Choroid plexus epithelial cell (primary cell): ENCODE results near the gene MED15.
A peak's percentile ranks its signal among the peaks of the same experiment; 100 is the strongest.

Source experiments
- DNase-seq: peaks from one replicate; pipeline ENCODE4 v3.0.0-alpha.2; 2010; ENCODE audit warnings: low read depth
- H3K4me3 ChIP-seq: 2 replicates; pipeline ENCODE4 v1.5.1; 2011; ENCODE audit warnings: low read depth, mild to moderate bottlenecking, control low read depth, low read length, moderate library complexity
- TF ChIP-seq, protein P1 (sequence below): conservative IDR thresholded peaks from 2 replicates; pipeline ENCODE4 v1.5.1; 2011; ENCODE audit warnings: low read depth, mild to moderate bottlenecking, control low read depth, inconsistent platforms, low read length, moderate library complexity

Gene MED15, protein sequence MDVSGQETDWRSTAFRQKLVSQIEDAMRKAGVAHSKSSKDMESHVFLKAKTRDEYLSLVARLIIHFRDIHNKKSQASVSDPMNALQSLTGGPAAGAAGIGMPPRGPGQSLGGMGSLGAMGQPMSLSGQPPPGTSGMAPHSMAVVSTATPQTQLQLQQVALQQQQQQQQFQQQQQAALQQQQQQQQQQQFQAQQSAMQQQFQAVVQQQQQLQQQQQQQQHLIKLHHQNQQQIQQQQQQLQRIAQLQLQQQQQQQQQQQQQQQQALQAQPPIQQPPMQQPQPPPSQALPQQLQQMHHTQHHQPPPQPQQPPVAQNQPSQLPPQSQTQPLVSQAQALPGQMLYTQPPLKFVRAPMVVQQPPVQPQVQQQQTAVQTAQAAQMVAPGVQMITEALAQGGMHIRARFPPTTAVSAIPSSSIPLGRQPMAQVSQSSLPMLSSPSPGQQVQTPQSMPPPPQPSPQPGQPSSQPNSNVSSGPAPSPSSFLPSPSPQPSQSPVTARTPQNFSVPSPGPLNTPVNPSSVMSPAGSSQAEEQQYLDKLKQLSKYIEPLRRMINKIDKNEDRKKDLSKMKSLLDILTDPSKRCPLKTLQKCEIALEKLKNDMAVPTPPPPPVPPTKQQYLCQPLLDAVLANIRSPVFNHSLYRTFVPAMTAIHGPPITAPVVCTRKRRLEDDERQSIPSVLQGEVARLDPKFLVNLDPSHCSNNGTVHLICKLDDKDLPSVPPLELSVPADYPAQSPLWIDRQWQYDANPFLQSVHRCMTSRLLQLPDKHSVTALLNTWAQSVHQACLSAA

DNA sequence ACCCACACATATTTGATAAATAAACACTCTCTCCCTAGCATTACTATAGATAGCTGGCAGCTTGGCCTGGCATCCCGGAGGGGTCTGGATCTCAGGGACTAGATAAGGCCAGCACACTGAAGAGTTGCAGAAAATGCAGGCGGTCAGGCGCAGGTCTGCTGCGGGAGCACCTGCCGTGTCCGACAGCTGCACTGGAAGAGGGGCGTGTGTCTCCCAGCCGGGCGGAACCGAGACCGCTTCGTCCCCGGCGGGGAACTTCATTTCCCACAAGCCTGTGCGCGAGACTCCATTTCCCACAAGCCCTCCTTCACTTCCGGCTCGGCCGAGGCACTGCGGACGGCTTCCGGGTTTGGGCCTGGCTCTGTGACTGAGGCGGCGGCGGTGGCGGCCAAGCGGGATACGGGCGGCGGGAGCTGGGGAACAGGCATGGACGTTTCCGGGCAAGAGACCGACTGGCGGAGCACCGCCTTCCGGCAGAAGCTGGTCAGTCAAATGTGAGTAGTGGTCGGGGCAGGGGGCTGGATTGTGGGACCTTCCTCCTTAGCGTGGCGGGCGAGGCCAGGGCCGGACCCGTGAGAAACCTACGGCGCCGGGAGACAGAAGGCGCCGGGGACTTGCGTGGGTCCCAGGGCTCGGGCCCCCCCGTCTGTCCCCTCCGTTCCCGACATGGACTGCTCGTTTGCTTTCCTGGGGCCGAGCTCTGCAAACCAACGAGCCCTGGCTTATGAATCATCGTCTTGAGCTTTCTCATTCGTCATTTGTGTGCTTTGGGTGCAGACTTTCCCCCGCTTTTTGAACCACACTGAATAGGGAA lies at the start of gene MED15:
Gene MED15 (plus strand): TSS at position 358 of the 814 bp plus-strand sequence. CDS start 69 bp downstream, at position 427.
- peak; percentile 90 for DNase-seq
- H3K4me3 ChIP-seq, result peak within 1 kb of the TSS; percentile 77
- TF ChIP-seq, protein P1, sequence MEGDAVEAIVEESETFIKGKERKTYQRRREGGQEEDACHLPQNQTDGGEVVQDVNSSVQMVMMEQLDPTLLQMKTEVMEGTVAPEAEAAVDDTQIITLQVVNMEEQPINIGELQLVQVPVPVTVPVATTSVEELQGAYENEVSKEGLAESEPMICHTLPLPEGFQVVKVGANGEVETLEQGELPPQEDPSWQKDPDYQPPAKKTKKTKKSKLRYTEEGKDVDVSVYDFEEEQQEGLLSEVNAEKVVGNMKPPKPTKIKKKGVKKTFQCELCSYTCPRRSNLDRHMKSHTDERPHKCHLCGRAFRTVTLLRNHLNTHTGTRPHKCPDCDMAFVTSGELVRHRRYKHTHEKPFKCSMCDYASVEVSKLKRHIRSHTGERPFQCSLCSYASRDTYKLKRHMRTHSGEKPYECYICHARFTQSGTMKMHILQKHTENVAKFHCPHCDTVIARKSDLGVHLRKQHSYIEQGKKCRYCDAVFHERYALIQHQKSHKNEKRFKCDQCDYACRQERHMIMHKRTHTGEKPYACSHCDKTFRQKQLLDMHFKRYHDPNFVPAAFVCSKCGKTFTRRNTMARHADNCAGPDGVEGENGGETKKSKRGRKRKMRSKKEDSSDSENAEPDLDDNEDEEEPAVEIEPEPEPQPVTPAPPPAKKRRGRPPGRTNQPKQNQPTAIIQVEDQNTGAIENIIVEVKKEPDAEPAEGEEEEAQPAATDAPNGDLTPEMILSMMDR, result no peak

DNA sequence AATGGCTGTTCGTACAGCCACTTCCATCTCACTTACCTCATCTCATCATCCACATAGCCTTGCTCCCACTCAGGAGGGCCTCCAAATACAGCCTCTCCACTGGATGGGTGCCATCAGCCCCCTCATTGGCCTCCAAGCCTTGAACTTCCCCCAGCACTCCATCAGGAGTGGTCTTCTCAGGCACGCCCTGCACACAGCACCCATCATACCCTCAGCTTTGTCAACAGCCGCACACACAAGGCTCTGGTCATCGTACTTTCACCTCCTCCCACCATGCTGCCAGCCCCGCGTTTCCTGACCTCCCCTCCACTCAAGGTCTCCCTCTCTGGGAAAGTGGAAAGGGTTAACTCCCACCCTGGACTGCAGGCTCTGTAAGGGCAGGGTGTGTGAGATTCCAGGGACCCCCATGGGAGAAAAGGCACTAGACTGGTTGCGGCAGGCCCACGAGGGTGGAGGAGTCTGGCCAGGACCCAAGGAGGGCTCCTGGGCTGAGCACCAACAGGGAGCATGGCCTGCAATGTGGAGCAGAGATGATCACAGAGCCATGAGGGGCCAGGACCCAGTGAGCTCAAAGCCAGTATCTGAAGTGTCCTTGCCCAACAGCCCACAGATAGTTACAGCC lies 48.8 kb upstream of the MED15 start:
- TF ChIP-seq, protein P1, result no peak
- H3K4me3 ChIP-seq, result no peak overlapping the region
- DNase-seq, result no peak

DNA sequence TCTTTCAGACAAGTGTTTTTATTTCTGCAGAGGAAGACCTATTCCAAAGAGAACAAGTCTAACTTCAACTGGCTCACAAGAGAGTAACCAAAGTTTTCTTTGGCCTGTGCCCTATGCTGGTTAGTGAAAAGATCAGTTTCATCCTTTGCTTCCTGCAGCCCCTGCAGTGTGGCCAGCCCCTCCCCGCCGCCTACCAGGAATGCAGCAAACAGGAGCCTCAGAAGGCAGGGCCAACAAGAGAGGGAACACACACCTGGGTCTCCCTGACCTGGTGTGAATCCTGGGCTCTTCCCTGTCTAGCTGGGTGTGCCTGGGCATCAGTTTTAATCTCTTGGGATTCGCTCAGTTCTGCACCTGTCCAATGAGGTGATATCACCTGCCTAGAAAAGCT lies 48.3 kb upstream of the MED15 start:
- no peak overlapping the region for H3K4me3 ChIP-seq
- no peak for DNase-seq
- TF ChIP-seq, protein P1, result no peak

DNA sequence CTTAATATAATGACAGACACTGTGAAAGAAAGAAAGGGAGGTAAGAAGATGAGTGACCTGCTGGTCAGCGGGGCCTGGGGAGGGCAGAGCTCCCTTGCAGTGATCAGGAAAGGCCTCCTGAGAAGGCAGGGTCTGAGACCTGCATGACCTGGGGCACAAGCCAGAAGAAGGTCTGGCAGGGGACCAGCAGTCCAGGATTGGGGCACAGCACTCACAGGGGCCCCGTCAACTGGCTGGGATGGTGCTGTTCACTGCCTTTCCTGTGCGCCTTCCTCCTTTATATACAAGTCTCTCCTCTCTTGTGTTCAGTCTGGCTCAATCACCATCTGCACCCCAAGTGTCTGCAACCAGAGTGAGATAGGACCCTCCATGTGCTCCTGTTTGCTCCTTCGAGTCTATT lies 47.5 kb upstream of the MED15 start:
- no peak for DNase-seq
- TF ChIP-seq, protein P1, result no peak
- H3K4me3 ChIP-seq, result no peak overlapping the region

DNA sequence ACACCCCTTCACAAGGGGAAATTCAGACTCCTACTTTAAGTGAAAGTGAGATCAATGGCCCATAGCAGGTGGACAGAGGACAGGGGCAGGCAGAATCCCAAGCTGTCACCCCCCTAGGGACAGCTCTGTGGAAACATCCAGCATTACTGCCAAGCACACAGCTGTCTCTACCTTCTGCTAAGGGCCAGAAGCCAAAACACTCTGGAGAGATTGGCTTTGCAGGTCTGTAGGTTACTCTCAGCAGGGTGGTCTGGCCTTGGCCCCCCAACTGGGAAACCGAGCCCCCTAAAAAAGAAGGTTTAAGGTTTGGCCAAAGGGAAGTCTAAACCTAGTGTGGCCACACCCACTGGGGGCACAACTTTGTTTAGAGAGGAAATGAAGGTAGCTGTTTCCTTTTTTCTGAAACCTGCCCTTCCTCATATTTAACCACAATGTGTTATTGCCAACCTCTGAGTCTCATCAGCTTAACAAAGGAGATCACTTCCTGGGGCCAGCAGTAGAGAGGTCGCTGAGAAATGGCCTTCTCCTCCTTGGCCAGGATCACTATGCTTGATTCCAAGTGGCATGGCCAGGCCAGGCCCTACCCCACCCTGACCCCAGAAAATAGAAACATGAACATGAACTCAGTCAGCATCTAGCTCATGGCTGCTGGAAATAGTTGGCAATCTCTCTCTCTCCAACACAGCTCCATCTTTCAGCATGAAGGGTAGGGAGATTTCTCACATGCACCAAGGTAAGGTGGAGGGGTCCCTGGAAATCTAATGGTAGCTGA lies 43.9 kb upstream of the MED15 start:
- no peak for DNase-seq
- no peak overlapping the region for H3K4me3 ChIP-seq
- TF ChIP-seq, protein P1, result no peak

DNA sequence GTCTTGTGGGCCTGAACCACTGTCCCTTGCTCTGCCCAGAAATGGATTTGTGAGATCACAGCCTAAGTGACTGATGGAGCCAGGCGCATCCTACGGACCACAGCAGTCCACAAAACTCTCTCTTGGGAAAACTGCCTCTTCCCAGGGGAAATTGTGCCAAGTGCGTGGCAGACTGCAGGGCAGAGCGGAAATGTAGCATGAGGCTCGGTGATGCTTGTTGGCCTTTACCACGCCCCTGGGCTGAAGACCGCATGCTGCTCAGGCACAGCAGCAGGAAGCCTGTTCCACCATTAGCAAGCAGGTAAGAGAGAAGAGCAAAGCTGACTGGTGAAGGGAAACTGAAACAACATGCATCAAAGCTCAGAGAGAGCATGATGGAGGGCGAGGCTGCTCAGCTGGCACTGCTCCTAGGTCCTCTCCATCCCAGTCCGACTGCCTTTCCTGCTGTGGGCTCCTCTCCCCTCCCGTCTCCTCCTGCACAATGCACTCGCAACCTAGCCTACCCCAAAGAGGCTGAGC lies 43.3 kb upstream of the MED15 start:
- no peak for DNase-seq
- H3K4me3 ChIP-seq, result no peak overlapping the region
- TF ChIP-seq, protein P1, result no peak
